K562 (cell line): ENCODE data around the gene ANK3.

Experiments used
- BRF2 ChIP-seq: IDR thresholded peaks from 3 replicates; pipeline ENCODE4 v1.6.1; 2011; ENCODE audit warnings: borderline replicate concordance, mild to moderate bottlenecking; ENCODE audit not compliant: insufficient read length, insufficient read depth
- ETV6 ChIP-seq, 3 experiments: fragments of 150-350 bp in 1 of 3; sonication (generic) in 1 of 3; formaldehyde crosslinking in 1 of 3; IDR thresholded peaks; 2 replicates each; pipeline versions ENCODE4 v1.6.1 to v1.8.0; 2014 to 2022; ENCODE audit warnings: borderline replicate concordance in 2 of 3, low read depth in 2 of 3, antibody characterized with exemption in 1 of 3, low read length in 1 of 3, mild to moderate bottlenecking in 1 of 3, missing genetic modification reagents in 1 of 3
- HNRNPUL1 ChIP-seq: fragments of 200-400 bp; formaldehyde crosslinking; IDR thresholded peaks from 2 replicates; pipeline ENCODE4 v1.6.1; 2017; ENCODE audit warnings: low read length
- MED1 ChIP-seq: sonication (generic); formaldehyde crosslinking; IDR thresholded peaks from 2 replicates; pipeline ENCODE4 v1.8.1; 2023; ENCODE audit warnings: missing genetic modification reagents, borderline replicate concordance
- NCOA6 ChIP-seq: fragments of 450-650 bp; IDR thresholded peaks from 2 replicates; pipeline ENCODE4 v1.6.1; 2017; ENCODE audit warnings: mild to moderate bottlenecking
- NR2C1 ChIP-seq, 2 experiments: fragments of 450-650 bp; IDR thresholded peaks; 2 replicates each; pipeline ENCODE4 v1.6.1; 2017; ENCODE audit warnings: mild to moderate bottlenecking in 2 of 2, antibody characterized with exemption in 1 of 2, inconsistent platforms in 1 of 2, missing compliant biosample characterization in 1 of 2, missing genetic modification characterization in 1 of 2
- PTBP1 ChIP-seq: fragments of 200-400 bp; formaldehyde crosslinking; IDR thresholded peaks from 2 replicates; pipeline ENCODE4 v1.6.1; 2017; ENCODE audit warnings: low read depth, low read length
- PURB ChIP-seq: sonication (generic); formaldehyde crosslinking; IDR thresholded peaks from 2 replicates; pipeline ENCODE4 v1.9.0; 2021; ENCODE audit warnings: low read depth, mild to moderate bottlenecking, missing genetic modification reagents
- RAD21 ChIP-seq, 2 experiments: fragments of 250-450 bp in 1 of 2; fragments of 450-650 bp in 1 of 2; sonication (Bioruptor Pico) in 1 of 2; formaldehyde crosslinking in 1 of 2; IDR thresholded peaks in 1 of 2; conservative IDR thresholded peaks in 1 of 2; 2 replicates each; pipeline versions ENCODE4 v1.4.0 to v1.8.0; 2020 to 2022; ENCODE audit warnings: mild to moderate bottlenecking in 2 of 2, moderate library complexity in 1 of 2
- RCOR1 ChIP-seq, 2 experiments: IDR thresholded peaks; 2 replicates each; pipeline ENCODE4 v1.6.1; 2012; ENCODE audit warnings: low read depth in 2 of 2, low read length in 2 of 2, borderline replicate concordance in 1 of 2, improper control_type of control experiment in 1 of 2
- SMAD1 ChIP-seq: fragments of 150-350 bp; IDR thresholded peaks from 2 replicates; pipeline ENCODE4 v1.6.1; 2014; ENCODE audit warnings: low read length, low read depth; ENCODE audit not compliant: partially characterized antibody
- SP1 ChIP-seq: sonication (generic); formaldehyde crosslinking; IDR thresholded peaks from 2 replicates; pipeline ENCODE4 v1.8.1; 2022; ENCODE audit warnings: mild to moderate bottlenecking, missing genetic modification reagents
- ZNF436 ChIP-seq: fragments of 250-450, 450-650 bp; sonication (Bioruptor Pico); formaldehyde crosslinking; IDR thresholded peaks from 2 replicates; pipeline ENCODE4 v1.7.0; 2020; ENCODE audit warnings: mild to moderate bottlenecking

GRCh38 chr10:60203993-60204618, 185.6 kb downstream of the ANK3 start:
- TF ChIP-seq MED1 (no peak), RAD21 (CRISPR knock-in tag; conservative IDR thresholded peaks at IDR 0.05 in 1 of 2, IDR thresholded peaks at IDR 0.05 in 1 of 2) (peak; percentile 70 to 81), SMAD1 (no peak), BRF2 (no peak), NR2C1 (IDR thresholded peaks at IDR 0.05) (no peak), NR2C1 (tag; IDR thresholded peaks at IDR 0.05) (no peak), HNRNPUL1 (no peak), PURB (CRISPR knock-in tag) (no peak), RCOR1 (IDR thresholded peaks at IDR 0.05; ENCODE audit: borderline replicate concordance in 1 of 2, low read depth in 2 of 2, low read length in 2 of 2) (no peak), ZNF436 (CRISPR knock-in tag) (no peak), SP1 (no peak), NCOA6 (no peak), PTBP1 (no peak), ETV6 (IDR thresholded peaks at IDR 0.05; ENCODE audit: borderline replicate concordance in 1 of 2, low read depth in 2 of 2, low read length in 1 of 2) (no peak), ETV6 (CRISPR knock-in tag; IDR thresholded peaks at IDR 0.05; ENCODE audit: borderline replicate concordance) (no peak)
